GM18505 (cell line): ENCODE results near the gene OR4D2.

Source experiments
- ATAC-seq: cut with Tn5 transposase; IDR thresholded peaks from one replicate; pipeline ENCODE4 v1.9.1; 2021; ENCODE audit not compliant: unreplicated experiment
- POLR2A ChIP-seq: IDR thresholded peaks from 4 replicates; pipeline ENCODE4 v1.6.1; 2011; ENCODE audit warnings: borderline replicate concordance; ENCODE audit not compliant: insufficient read depth, insufficient read length; ENCODE audit errors: extremely low read depth

The OR4D2 gene

GRCh38 chr17:58204796-58205195 lies 38.0 kb downstream of the OR4D2 start:
- no peak for ATAC-seq
- TF ChIP-seq POLR2A, result no peak

GRCh38 chr17:58205936-58206335 lies 39.2 kb downstream of the OR4D2 start:
- no peak for TF ChIP-seq POLR2A
- no peak for ATAC-seq

GRCh38 chr17:58207451-58207850 lies 40.7 kb downstream of the OR4D2 start:
- no peak for ATAC-seq
- no peak for TF ChIP-seq POLR2A

- ATAC-seq, result no peak
Measured at GRCh38 chr17:58208344-58208743, 41.6 kb downstream of the OR4D2 start.

GRCh38 chr17:58210922-58211321 lies 44.1 kb downstream of the OR4D2 start:
- no peak for TF ChIP-seq POLR2A
- no peak for ATAC-seq

More at GRCh38 chr17:58208344-58208743, 41.6 kb downstream of the OR4D2 start:
- TF ChIP-seq POLR2A, result no peak

GRCh38 chr17:58215685-58216084 lies 48.9 kb downstream of the OR4D2 start:
- no peak for TF ChIP-seq POLR2A
- no peak for ATAC-seq

- ATAC-seq, result no peak
- no peak for TF ChIP-seq POLR2A
Measured at GRCh38 chr17:58217766-58218165, 51.0 kb downstream of the OR4D2 start.

GRCh38 chr17:58219007-58219788 lies 52.4 kb downstream of the OR4D2 start, which contains the start of gene MKS1:
Gene MKS1, minus strand, starts transcription at chr17:58219255. Its CDS starts 25 bp downstream, at chr17:58219230.
- peak; percentile 89 for TF ChIP-seq POLR2A
- ATAC-seq, result peak; percentile 94

GRCh38 chr17:58219789-58220183 lies 53.0 kb downstream of the OR4D2 start:
- TF ChIP-seq POLR2A, result no peak
- no peak for ATAC-seq
